D721Med (cell line): ENCODE results near the gene OTOP3.
"Not testable (repeated sequence)": the region's sequence is repeated elsewhere in the genome, so short reads cannot be mapped to it uniquely, and the experiment has no call there.

Experiments
- DNase-seq: peaks from one replicate; pipeline ENCODE4 v3.0.0; 2011; ENCODE audit warnings: low spot score; ENCODE audit not compliant: insufficient read length
- FAIRE-seq: peaks from 2 replicates; lab custom pipeline; 2011; peaks lifted over from hg19 to GRCh38; lab: Jason Lieb, UNC
- TF ChIP-seq, protein P1 (sequence below): IDR thresholded peaks from 2 replicates; pipeline ENCODE4 v1.5.1; 2012; ENCODE audit warnings: mild to moderate bottlenecking, control low read depth; ENCODE audit not compliant: insufficient read depth; ENCODE audit errors: missing control alignments

OTOP3 gene

DNA sequence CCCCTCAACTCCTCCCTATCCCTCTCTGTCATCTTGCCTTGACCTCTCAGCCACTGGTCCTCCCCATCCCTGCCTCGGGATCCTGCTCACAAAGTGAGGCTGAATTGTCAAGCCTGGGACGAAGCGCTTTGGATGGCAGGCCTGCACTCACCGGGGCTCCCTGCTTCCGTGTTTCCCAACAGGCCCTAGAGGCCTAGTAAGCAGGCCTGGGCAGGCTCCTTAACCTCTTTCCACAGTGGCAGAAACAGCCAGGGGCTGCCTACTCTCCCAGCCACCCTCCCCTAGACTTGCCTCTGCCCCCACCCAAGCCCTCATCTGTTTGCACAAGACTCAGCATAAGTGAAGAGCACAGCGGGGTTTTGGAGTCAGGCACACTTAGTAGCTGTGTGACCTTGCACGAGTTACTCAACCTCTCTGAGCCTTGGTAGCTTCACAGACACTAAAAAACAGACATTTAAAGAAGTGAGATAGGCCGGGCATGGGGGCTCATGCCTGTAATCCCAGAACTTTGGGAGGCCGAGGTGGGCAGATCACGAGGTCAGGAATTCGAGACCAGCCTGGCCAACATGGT is 37.2 kb upstream of the OTOP3 start:
- no peak for FAIRE-seq
- DNase-seq: no peak
- TF ChIP-seq, protein P1, sequence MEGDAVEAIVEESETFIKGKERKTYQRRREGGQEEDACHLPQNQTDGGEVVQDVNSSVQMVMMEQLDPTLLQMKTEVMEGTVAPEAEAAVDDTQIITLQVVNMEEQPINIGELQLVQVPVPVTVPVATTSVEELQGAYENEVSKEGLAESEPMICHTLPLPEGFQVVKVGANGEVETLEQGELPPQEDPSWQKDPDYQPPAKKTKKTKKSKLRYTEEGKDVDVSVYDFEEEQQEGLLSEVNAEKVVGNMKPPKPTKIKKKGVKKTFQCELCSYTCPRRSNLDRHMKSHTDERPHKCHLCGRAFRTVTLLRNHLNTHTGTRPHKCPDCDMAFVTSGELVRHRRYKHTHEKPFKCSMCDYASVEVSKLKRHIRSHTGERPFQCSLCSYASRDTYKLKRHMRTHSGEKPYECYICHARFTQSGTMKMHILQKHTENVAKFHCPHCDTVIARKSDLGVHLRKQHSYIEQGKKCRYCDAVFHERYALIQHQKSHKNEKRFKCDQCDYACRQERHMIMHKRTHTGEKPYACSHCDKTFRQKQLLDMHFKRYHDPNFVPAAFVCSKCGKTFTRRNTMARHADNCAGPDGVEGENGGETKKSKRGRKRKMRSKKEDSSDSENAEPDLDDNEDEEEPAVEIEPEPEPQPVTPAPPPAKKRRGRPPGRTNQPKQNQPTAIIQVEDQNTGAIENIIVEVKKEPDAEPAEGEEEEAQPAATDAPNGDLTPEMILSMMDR: no peak

DNA sequence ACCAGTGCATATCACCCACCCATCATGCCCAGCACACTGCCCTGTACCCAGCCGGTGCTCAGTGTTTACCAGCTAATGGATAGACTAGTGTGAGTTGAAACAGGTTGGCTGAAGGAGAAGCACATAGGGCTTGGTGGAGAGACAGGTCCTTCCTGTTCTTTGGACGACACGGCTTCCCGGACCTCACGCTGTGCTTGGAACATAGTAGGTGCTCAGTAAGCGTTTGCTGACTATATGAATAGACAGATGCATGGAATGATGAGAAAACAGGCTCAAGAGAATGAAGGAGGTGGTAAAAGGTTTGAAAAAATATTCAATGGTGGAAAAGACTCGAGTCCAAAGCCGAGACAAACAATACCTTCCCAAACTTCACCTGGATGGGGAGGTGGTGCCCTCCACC is 35.5 kb upstream of the OTOP3 start:
- TF ChIP-seq, protein P1: no peak
- DNase-seq (no peak), FAIRE-seq (no peak)

DNA sequence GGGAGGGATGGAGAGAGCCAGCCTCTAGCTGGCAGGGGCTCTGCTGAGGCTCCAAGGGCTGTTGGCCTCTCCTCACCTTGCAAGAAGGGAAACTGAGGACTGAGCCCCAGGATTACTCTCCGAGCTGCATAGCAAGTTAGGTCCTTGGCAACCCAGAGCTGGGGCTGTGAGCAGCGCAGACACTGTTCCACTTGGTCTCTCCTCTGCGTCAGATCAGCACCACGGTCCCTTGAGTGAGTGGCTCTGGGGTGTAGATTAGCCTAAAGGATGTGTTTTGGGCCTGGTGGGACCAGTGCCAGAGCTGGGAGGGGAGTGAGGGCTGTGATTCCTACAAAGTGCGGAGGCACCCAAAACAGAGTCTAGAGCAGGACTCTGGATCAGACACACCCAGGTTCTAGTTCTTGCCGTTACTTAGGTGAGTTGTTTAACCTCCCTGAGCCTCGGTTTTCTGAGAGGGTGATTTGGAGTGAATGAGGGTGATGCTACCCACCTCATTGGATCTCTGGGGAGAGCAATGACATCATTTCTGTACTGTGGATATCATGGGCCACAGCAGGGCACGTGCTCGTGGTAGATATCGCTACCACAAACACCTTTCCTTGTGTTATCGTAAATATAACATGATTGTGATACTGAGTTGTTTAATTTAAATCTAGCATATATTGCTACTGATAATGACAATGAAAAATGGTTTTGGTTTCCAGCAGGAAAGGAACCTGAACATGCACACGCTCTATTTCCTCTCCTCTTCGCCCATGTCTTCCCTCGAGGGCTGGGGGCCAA is 34.2 kb upstream of the OTOP3 start:
- FAIRE-seq (no peak), DNase-seq (no peak)
- TF ChIP-seq, protein P1: no peak

DNA sequence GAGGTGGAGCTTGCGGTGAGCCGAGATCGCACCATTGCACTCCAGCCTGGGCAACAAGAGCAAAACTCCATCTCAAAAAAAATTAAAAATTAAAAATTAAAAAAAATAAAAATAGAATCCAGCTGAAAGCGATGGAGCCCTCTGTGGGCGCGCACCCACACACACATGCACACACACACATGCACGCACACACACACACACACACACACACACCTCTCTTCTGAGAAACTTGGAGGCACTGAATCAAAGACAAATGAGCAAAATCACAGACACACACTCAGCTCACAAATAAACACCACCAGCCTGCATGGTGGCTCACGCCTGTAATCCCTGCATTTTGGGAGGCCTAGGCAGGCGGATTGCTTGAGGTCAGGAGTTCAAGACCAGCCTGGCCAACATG is 32.7 kb upstream of the OTOP3 start:
- DNase-seq: no peak
- TF ChIP-seq, protein P1: no peak
- FAIRE-seq: no peak

DNA sequence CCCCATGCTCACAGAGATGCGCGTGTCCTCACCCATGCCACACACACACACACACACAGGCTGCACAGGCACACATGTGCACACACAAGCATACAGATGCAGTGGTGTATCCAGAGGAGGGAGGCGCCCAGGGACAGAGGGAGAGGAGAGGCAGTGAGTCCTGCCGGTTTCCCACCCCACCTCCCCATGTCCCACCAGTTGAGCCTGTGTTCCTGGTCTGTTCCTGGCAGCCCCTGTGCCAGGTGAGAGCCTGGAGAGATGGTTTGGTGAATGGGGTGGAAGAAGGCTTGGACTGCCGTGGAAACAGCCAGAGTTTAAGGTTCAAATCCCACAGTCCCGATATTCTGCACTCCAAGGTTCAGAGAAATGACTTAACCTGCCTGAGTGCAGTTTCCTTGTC is 32.0 kb upstream of the OTOP3 start:
- TF ChIP-seq, protein P1: no peak
- no peak for FAIRE-seq
- DNase-seq: no peak

DNA sequence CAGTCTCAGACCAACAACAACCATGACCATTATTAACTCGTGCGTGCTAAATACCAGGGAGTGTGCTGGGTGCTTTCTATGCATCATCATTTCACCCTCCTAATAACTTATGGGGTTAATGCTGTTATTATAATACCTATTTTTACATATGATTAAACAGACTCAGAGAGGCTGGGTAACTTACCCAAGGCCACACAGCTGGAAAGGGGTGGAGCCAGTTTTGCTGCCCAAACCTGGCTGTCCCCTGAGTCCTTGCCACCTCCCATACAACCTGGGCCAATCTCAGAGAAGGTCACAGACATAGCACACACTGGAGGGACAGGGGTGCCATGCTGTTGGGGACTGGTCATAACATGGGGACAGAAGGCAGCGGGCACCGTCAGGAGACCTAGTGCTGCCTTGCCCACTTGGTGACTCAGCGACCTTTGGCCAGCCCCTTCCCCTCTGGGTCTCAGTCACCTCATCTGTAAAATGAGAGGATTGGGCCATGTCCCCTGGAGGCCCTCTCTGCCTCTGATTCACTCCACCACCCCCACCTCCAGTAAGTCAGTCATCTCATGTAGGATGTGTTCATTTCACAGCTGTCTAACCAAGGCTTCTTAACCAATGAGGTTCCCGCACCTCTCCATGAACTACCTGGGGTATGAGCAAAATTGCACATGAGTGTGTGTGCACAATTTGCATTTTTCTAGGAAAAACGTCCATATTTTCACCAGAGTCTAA is 30.9 kb upstream of the OTOP3 start:
- FAIRE-seq (no peak), DNase-seq (no peak)
- TF ChIP-seq, protein P1: no peak

DNA sequence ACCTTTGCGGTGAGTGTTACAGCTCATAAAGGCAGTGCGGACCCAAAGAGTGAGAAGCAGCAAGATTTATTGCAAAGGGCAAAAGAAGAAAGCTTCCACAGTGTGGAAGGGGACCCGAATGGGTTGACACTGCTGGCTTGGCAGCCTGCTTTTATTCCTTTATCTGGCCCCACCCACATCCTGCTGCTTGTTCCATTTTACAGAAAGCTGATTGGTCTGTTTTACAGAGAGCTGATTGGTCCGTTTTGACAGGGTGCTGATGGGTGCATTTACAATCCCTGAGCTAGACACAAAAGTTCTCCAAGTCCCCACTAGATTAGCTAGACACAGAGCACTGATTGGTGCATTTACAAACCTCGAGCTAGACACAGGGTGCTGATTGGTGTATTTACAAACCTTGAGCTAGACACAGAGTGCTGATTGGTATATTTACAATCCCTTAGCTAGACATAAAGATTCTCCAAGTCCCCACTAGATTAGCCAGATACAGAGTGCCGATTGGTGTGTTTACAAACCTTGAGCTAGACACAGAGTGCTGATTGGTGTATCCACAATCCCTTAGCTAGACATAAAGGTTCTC is 29.4 kb upstream of the OTOP3 start:
- not testable (repeated sequence) for DNase-seq, FAIRE-seq
